ENCODE measurements around the gene HRH3. TPM values are rescaled to one million over a fixed set of nuclear protein-coding genes. Genes with fewer than 3 reads are reported as not detected.

Gene HRH3
- total RNA-seq, 4 donors from 2014 or later: not detected

DNA sequence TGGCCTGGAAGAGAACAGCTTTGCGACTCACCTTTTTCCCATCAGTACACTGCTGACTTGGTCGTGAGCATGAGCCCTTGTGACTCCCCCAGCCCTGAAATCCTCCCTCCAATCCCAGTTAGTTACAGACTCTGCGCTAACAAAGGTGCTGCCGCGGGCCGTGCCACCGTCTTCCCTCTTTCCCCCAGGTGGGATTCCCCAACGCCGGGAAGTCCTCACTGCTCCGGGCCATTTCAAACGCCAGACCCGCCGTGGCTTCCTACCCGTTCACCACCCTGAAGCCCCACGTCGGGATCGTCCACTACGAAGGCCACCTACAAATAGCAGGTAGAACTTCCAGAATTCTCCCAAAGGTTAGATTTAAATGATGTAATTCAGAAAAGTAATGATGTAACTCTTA, 21.1 kb downstream of the HRH3 start:
- DNase-seq: no peak
- intact Hi-C loops (cut with DNase I; ENCODE audit: low total_unique reads): no loop called here
- Histone ChIP-seq H3K27ac (no peak overlapping the region), H3K9me3 (no peaks in the 10 kb centered on the region), H3K27me3 (no peaks in the 10 kb centered on the region), H3K4me1 (no peaks in the 10 kb centered on the region), H3K36me3 (peaks cover 3 to 84% of the 10 kb centered on the region in 2 donors), H3K4me3 (no peak overlapping the region)
- in situ Hi-C loops (cut with MboI; ENCODE audit: low sequenced_read_pairs in 4 of 4): loop anchor here in 1 of 4 donors (25.0 kb wide), 1 partner anchor 188 kb away; the partner anchor contains the start of gene RPS21
- no peak for ATAC-seq
- no peak for TF ChIP-seq POLR2A (IDR thresholded peaks at IDR 0.05)
- TF ChIP-seq, protein P1, sequence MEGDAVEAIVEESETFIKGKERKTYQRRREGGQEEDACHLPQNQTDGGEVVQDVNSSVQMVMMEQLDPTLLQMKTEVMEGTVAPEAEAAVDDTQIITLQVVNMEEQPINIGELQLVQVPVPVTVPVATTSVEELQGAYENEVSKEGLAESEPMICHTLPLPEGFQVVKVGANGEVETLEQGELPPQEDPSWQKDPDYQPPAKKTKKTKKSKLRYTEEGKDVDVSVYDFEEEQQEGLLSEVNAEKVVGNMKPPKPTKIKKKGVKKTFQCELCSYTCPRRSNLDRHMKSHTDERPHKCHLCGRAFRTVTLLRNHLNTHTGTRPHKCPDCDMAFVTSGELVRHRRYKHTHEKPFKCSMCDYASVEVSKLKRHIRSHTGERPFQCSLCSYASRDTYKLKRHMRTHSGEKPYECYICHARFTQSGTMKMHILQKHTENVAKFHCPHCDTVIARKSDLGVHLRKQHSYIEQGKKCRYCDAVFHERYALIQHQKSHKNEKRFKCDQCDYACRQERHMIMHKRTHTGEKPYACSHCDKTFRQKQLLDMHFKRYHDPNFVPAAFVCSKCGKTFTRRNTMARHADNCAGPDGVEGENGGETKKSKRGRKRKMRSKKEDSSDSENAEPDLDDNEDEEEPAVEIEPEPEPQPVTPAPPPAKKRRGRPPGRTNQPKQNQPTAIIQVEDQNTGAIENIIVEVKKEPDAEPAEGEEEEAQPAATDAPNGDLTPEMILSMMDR (IDR thresholded peaks at IDR 0.05 in 4 of 5, conservative IDR thresholded peaks at IDR 0.05 in 1 of 5): no peak

DNA sequence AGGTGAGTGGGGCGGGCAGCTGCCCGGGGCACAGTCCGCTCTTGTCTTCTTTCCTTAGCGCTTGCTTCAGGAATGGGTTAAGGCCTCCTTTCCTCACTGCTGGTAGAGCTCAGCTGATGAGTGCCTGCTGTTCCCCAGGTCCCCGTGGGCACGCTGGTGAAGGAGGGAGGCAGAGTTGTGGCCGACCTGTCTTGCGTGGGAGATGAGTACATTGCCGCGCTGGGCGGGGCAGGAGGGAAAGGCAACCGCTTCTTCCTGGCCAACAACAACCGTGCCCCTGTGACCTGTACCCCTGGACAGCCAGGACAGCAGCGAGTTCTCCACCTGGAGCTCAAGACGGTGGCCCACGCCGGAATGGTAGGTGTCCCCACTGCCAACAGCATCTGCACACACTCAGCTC, 21.6 kb downstream of the HRH3 start:
- Histone ChIP-seq H3K4me1 (no peaks in the 10 kb centered on the region), H3K36me3 (peaks cover 3 to 81% of the 10 kb centered on the region in 2 donors), H3K9me3 (no peaks in the 10 kb centered on the region), H3K4me3 (no peak overlapping the region), H3K27me3 (no peaks in the 10 kb centered on the region), H3K27ac (no peak overlapping the region)
- in situ Hi-C loops (cut with MboI; ENCODE audit: low sequenced_read_pairs in 4 of 4) (loop anchor here in 1 of 4 donors (25.0 kb wide), 1 partner anchor 189 kb away; the partner anchor contains the start of gene RPS21), intact Hi-C loops (cut with DNase I; ENCODE audit: low total_unique reads) (no loop called here)
- DNase-seq (no peak), ATAC-seq (no peak)
- no peak for TF ChIP-seq POLR2A (IDR thresholded peaks at IDR 0.05)
- TF ChIP-seq, protein P1 (IDR thresholded peaks at IDR 0.05 in 4 of 5, conservative IDR thresholded peaks at IDR 0.05 in 1 of 5): no peak

DNA sequence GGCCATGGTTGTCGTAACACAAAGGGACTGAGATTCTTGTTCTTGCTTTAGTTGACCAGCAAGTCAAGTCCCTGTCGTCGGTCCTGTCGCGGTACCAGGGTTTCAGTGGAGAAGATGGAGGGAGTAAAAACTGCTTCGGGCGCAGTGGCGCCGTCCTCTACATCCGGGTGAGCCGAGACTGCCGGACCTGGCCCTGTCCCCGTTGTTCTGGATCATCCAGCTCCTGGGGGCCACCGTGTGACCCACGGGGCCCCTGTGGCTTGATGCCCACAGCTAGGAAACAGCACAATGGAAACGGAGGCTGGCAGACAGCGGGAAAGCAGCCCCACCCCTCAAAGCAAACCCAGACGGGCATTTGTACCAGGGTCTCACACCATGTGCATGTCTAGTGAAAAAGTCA, 22.3 kb downstream of the HRH3 start:
- no peak for DNase-seq
- in situ Hi-C loops (cut with MboI; ENCODE audit: low sequenced_read_pairs in 4 of 4): loop anchor here in 1 of 4 donors (25.0 kb wide), 1 partner anchor 190 kb away; the partner anchor contains the start of gene RPS21

DNA sequence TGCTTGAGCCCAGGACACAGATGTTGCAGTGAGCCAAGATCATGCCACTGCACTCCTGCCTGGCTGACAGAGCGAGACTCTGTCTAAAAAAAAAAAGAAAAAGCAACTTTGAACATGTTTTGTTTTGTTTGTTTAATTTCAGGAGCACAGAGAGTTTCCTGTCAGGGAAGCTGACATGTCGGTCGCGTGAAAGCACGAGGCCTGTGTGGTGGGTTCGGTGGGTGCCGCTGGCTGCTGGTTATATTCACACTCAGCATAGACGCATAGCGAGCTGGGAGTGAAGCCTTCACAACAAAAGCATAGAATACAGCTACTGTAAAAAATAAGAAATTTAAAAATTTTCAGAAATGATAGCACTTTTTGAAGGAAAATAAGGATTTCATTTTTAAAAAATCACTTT, 22.8 kb downstream of the HRH3 start:
- ATAC-seq (no peak), DNase-seq (no peak)
- Histone ChIP-seq H3K4me3 (no peak overlapping the region), H3K27me3 (no peaks in the 10 kb centered on the region), H3K4me1 (no peaks in the 10 kb centered on the region), H3K9me3 (no peaks in the 10 kb centered on the region), H3K27ac (no peak overlapping the region), H3K36me3 (peaks cover 3 to 76% of the 10 kb centered on the region in 2 donors)
- no peak for TF ChIP-seq POLR2A (IDR thresholded peaks at IDR 0.05)
- TF ChIP-seq, protein P1 (IDR thresholded peaks at IDR 0.05 in 4 of 5, conservative IDR thresholded peaks at IDR 0.05 in 1 of 5): no peak
- intact Hi-C loops (cut with DNase I; ENCODE audit: low total_unique reads): no loop called here
- in situ Hi-C loops (cut with MboI; ENCODE audit: low sequenced_read_pairs in 4 of 4): loop anchor here in 1 of 4 donors (25.0 kb wide), 1 partner anchor 190 kb away; the partner anchor contains the start of gene RPS21

More for the DNA sequence above, 22.3 kb downstream of the HRH3 start:
- no peak for ATAC-seq
- Histone ChIP-seq H3K27me3 (no peaks in the 10 kb centered on the region), H3K9me3 (no peaks in the 10 kb centered on the region), H3K4me1 (no peaks in the 10 kb centered on the region), H3K27ac (no peak overlapping the region), H3K36me3 (peaks cover 3 to 77% of the 10 kb centered on the region in 2 donors), H3K4me3 (no peak overlapping the region)
- TF ChIP-seq POLR2A (IDR thresholded peaks at IDR 0.05): no peak
- TF ChIP-seq, protein P1 (IDR thresholded peaks at IDR 0.05 in 4 of 5, conservative IDR thresholded peaks at IDR 0.05 in 1 of 5): no peak
- intact Hi-C loops (cut with DNase I; ENCODE audit: low total_unique reads): no loop called here

DNA sequence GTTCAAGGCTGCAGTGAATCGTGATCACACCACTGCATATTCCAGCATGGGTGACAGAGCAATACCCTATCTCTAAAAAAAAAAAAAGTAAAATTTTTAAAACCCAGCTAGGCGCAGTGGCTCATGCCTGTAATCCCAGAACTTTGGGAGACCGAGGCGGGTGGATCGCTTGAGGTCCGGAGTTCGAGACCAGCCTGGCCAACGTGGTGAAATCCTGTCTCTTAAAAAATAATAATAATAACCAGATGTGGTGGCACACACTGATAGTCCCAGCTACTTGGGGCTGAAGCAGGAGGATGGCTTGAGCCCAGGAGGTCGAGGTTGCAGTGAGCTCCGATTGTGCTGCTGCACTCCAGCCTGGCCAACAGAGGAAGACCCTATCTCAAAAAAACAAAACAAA, 23.8 kb downstream of the HRH3 start:
- no peaks in the 10 kb centered on the region for H3K4me1 ChIP-seq
- DNase-seq (no peak), ATAC-seq (no peak)
- H3K27ac ChIP-seq: no peak overlapping the region
- TF ChIP-seq, protein P1 (IDR thresholded peaks at IDR 0.05 in 4 of 5, conservative IDR thresholded peaks at IDR 0.05 in 1 of 5): no peak
- no peak for TF ChIP-seq POLR2A (IDR thresholded peaks at IDR 0.05)
- peaks cover 3 to 68% of the 10 kb centered on the region in 2 donors for H3K36me3 ChIP-seq
- no peaks in the 10 kb centered on the region for H3K9me3 ChIP-seq
- intact Hi-C loops (cut with DNase I; ENCODE audit: low total_unique reads): no loop called here
- no peak overlapping the region for H3K4me3 ChIP-seq
- H3K27me3 ChIP-seq: no peaks in the 10 kb centered on the region
- in situ Hi-C loops (cut with MboI; ENCODE audit: low sequenced_read_pairs in 4 of 4): loop anchor here in 1 of 4 donors (25.0 kb wide), 1 partner anchor 191 kb away; the partner anchor contains the start of gene RPS21

Measured in gastrocnemius medialis (tissue), 4 donors.